Upper lobe of left lung (tissue), 4 donors: Measurements from ENCODE around the gene RAD50.

Experiments
- CTCF ChIP-seq, 6 experiments: fragments of 450-650 bp in 4 of 6; fragments of 200-600 bp in 2 of 6; sonication (generic) in 2 of 6; IDR thresholded peaks; one replicate each; pipeline ENCODE4 v1.5.1; 2016 to 2019; ENCODE audit warnings: antibody characterized with exemption in 6 of 6
- EP300 ChIP-seq, 4 donors: sonication (generic); formaldehyde crosslinking; IDR thresholded peaks; one replicate each; pipeline ENCODE4 v1.5.1; 2017; ENCODE audit warnings: antibody characterized with exemption in 4 of 4, control low read depth in 2 of 4
- POLR2A ChIP-seq, 4 donors: fragments of 450-650 bp; IDR thresholded peaks; one replicate each; pipeline ENCODE4 v1.5.1; 2016 to 2017; ENCODE audit warnings: antibody characterized with exemption in 4 of 4, mild to moderate bottlenecking in 2 of 4
- POLR2AphosphoS5 ChIP-seq, 2 donors: sonication (generic); formaldehyde crosslinking; IDR thresholded peaks; one replicate each; pipeline ENCODE4 v1.5.1; 2017; ENCODE audit warnings: antibody characterized with exemption in 2 of 2

- TF ChIP-seq CTCF (IDR thresholded peaks at IDR 0.05) (no peak), POLR2AphosphoS5 (IDR thresholded peaks at IDR 0.05) (no peak), POLR2A (IDR thresholded peaks at IDR 0.05) (no peak), EP300 (IDR thresholded peaks at IDR 0.05) (no peak)
Measured at GRCh38 chr5:132622608-132623007, 65.8 kb downstream of the RAD50 start.
